Ishikawa (cell line): ENCODE results near the gene APOD.
A peak's percentile ranks its signal among the peaks of the same experiment; 100 is the strongest.

Experiments used
- CEBPB ChIP-seq: IDR thresholded peaks from 2 replicates; pipeline ENCODE4 v1.6.1; 2012
- CREB1 ChIP-seq: IDR thresholded peaks from 2 replicates; pipeline ENCODE4 v1.6.1; 2012; ENCODE audit warnings: low read depth
- EGR1 ChIP-seq: IDR thresholded peaks from 2 replicates; pipeline ENCODE4 v1.6.1; 2012
- EP300 ChIP-seq: IDR thresholded peaks from 2 replicates; pipeline ENCODE4 v1.6.1; 2012; ENCODE audit warnings: borderline replicate concordance
- FOXM1 ChIP-seq: IDR thresholded peaks from 2 replicates; pipeline ENCODE4 v1.6.1; 2012; ENCODE audit warnings: low read depth, borderline replicate concordance
- NFIC ChIP-seq: IDR thresholded peaks from 2 replicates; pipeline ENCODE4 v1.6.1; 2012
- RAD21 ChIP-seq: IDR thresholded peaks from 2 replicates; pipeline ENCODE4 v1.6.1; 2012; ENCODE audit warnings: low read depth
- TAF1 ChIP-seq: IDR thresholded peaks from 2 replicates; pipeline ENCODE4 v1.6.1; 2012; ENCODE audit warnings: low read depth, mild to moderate bottlenecking
- TCF12 ChIP-seq: IDR thresholded peaks from 2 replicates; pipeline ENCODE4 v1.6.1; 2012; ENCODE audit warnings: low read depth
- TEAD4 ChIP-seq: IDR thresholded peaks from 2 replicates; pipeline ENCODE4 v1.6.1; 2012
- YY1 ChIP-seq: IDR thresholded peaks from 2 replicates; pipeline ENCODE4 v1.6.1; 2012; ENCODE audit warnings: low read depth
- ZBTB7A ChIP-seq: IDR thresholded peaks from 2 replicates; pipeline ENCODE4 v1.6.1; 2012; ENCODE audit warnings: low read depth
- TF ChIP-seq, protein P1 (sequence below): IDR thresholded peaks from 2 replicates; pipeline ENCODE4 v1.6.1; 2012
- TF ChIP-seq, protein P2 (sequence below): IDR thresholded peaks from 2 replicates; pipeline ENCODE4 v1.6.1; 2012
- TF ChIP-seq, protein P3 (sequence below): IDR thresholded peaks from 2 replicates; pipeline ENCODE4 v1.6.1; 2012; ENCODE audit warnings: low read depth, mild to moderate bottlenecking

Gene APOD

DNA sequence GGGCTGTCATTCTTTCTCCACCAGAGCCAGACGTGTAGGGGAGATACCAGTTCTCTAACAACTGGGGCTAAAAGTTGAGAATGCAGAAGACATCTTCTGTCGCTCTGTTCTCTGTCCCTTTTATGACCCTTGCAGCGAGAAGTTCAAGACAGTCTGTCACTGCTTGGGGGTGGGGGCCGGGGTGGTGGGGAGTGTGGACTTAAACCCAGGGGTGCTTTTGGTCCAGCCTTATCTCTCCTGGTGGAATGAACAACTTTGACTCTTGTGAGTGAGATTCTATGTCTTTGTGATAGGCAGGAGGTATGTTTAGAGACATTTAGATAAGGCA lies 767 bp upstream of the APOD start:
- TF ChIP-seq TCF12 (no peak), YY1 (no peak), FOXM1 (no peak), ZBTB7A (no peak), TAF1 (no peak), RAD21 (no peak)

DNA sequence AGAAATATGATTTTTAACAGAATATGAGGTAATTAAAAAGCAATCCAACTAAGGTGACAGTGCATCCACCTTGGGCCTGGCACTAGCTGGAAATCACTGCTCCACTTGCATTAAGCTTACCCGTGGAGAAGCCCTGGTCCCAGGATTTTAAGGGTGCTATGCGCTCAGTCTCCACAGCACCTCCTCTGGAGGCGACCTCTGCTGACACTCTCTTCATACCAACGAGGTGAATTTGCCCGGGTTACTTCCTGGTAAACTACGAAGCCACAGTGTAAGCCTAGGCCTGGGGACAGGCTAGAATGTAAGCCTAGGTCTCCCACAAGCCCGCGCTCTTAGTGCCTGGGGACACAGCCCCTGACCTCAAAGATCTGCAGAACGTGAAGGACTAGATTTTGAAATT lies 793 bp downstream of the APOD start:
- TF ChIP-seq, protein P1, sequence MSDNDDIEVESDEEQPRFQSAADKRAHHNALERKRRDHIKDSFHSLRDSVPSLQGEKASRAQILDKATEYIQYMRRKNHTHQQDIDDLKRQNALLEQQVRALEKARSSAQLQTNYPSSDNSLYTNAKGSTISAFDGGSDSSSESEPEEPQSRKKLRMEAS: no peak
- no peak for TF ChIP-seq RAD21
- TF ChIP-seq, protein P2, sequence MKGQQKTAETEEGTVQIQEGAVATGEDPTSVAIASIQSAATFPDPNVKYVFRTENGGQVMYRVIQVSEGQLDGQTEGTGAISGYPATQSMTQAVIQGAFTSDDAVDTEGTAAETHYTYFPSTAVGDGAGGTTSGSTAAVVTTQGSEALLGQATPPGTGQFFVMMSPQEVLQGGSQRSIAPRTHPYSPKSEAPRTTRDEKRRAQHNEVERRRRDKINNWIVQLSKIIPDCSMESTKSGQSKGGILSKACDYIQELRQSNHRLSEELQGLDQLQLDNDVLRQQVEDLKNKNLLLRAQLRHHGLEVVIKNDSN: no peak
- TF ChIP-seq CREB1: no peak
- TF ChIP-seq, protein P3, sequence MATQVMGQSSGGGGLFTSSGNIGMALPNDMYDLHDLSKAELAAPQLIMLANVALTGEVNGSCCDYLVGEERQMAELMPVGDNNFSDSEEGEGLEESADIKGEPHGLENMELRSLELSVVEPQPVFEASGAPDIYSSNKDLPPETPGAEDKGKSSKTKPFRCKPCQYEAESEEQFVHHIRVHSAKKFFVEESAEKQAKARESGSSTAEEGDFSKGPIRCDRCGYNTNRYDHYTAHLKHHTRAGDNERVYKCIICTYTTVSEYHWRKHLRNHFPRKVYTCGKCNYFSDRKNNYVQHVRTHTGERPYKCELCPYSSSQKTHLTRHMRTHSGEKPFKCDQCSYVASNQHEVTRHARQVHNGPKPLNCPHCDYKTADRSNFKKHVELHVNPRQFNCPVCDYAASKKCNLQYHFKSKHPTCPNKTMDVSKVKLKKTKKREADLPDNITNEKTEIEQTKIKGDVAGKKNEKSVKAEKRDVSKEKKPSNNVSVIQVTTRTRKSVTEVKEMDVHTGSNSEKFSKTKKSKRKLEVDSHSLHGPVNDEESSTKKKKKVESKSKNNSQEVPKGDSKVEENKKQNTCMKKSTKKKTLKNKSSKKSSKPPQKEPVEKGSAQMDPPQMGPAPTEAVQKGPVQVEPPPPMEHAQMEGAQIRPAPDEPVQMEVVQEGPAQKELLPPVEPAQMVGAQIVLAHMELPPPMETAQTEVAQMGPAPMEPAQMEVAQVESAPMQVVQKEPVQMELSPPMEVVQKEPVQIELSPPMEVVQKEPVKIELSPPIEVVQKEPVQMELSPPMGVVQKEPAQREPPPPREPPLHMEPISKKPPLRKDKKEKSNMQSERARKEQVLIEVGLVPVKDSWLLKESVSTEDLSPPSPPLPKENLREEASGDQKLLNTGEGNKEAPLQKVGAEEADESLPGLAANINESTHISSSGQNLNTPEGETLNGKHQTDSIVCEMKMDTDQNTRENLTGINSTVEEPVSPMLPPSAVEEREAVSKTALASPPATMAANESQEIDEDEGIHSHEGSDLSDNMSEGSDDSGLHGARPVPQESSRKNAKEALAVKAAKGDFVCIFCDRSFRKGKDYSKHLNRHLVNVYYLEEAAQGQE: no peak
- no peak for TF ChIP-seq EGR1
- TF ChIP-seq CEBPB: no peak
- no peak for TF ChIP-seq EP300
- TF ChIP-seq TAF1: no peak
- TF ChIP-seq ZBTB7A: no peak
- no peak for TF ChIP-seq TCF12
- TF ChIP-seq NFIC: no peak
- TF ChIP-seq FOXM1: no peak
- TF ChIP-seq TEAD4: no peak
- TF ChIP-seq YY1: no peak

DNA sequence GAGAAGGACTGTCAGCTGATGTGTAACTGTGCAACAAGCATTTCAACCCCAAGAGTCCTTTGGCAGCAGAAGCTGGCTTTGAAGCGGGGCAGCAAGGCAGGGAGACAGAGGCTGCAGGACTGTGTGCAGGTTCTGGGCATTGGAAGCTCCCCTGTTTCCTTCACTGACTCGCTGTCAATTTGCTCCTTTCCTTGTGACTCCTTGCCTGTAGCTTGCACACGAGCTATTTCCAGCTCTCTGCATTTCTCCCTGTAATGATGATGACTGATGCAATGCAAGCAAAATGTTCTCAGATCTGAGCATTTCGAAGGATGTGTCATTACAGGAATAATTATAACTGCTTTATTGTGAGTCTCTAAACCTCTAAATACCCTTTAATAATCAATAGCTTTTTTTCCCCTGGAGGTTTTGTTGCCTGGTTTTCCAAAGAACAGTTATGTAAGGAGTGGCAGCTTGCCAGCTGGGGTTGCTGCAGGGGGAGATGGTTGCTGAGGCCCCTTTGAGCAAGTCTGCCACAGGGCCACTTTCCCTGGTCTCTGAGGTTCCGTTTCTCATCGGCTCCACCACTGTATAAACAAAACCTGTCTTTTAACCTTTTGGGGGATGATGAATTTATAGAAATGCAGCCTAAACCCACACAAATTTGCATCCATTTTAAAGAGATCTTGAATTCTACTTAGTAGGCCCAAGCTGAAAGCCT lies 2.8 kb downstream of the APOD start:
- TF ChIP-seq RAD21 (no peak), CREB1 (no peak), EGR1 (no peak), YY1 (no peak), TAF1 (no peak)

DNA sequence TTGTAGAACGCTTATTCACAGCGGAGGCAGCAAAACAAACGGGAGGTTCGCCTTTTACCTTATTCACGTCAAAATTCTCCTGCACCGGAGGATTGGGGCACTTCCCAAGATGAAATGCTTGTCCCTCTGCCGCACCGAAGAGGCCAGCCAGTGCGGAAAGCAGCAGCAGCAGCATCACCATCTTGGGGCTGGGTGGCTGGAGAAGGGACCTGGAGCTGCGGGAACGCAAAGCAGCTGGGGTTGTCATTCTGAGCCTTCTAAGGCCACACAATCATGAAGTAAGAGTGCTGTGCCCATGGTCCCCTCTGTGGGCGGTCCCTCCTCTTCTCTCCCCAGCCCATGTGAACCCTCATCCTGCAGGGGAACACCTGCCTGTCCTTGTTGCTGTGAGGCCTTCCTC lies 4.5 kb downstream of the APOD start:
- TF ChIP-seq TAF1 (no peak), CEBPB (no peak), TCF12 (no peak), RAD21 (no peak), CREB1 (no peak), NFIC (no peak), EP300 (no peak), YY1 (no peak), EGR1 (no peak)
- TF ChIP-seq, protein P2: no peak
- TF ChIP-seq, protein P3: no peak
- TF ChIP-seq, protein P1: no peak

DNA sequence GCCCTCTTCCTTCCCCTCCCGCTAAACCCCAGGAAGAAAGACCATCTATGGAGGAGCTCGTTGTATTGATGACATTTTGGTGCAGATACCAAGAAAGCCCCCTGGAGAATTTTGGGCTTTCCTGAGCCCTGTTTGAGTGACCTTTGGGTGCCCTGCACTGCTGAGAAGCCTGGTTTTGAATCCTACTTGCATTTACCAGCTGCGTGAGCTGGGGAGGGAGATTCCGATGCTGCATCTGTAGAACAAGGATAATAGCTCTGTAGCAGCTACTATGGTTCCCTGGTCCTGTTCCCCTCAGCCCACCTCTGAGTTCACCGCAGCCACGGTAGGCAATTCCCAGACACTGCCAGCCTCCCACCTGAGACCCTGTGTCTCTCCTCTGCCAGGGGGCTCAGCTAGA lies 5.2 kb downstream of the APOD start:
- TF ChIP-seq EGR1: no peak

DNA sequence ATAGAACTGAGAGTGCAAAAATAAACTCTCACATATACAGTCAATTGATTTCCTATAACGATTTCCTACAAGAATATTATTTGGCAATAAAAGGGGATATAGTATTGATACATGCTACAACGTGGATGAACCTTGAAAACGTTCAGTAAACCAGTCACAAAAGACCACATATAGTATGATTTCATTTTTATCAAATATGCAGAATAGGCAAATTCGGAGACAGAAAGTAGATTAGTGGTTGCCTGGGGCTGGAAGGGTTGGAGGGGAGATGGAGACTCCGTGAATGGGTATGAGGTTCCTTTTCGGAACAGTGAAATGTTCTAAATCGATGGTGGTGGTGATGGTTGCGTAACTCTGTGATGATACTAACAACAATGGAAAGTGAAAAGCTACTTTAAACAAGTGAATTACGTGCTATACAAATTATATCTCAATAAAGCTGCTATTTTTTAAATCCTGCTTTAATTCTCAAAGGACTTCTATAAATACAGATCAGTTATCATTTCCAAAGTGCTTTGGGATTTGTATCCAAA lies 6.0 kb downstream of the APOD start:
- TF ChIP-seq CEBPB: peak; percentile 79
- TF ChIP-seq, protein P3: no peak
